GM04504 (cell line): ENCODE data around the gene DNPH1.

Source experiments
- DNase-seq: peaks from one replicate; pipeline ENCODE4 v3.0.0-alpha.2; 2012; ENCODE audit warnings: low read depth

Gene DNPH1

GRCh38 chr6:43181621-43181941 is 47.7 kb downstream of the DNPH1 start:
- DNase-seq, result no peak

- no peak for DNase-seq
These were observed 48.3 kb downstream of the DNPH1 start for GRCh38 chr6:43180985-43181384.

GRCh38 chr6:43180058-43180457 is 49.2 kb downstream of the DNPH1 start:
- DNase-seq, result no peak

- no peak for DNase-seq
These were observed 50.1 kb downstream of the DNPH1 start for GRCh38 chr6:43178951-43179830.

GRCh38 chr6:43178150-43178549 is 51.1 kb downstream of the DNPH1 start:
- DNase-seq, result no peak

GRCh38 chr6:43176423-43176786 is 52.9 kb downstream of the DNPH1 start:
- DNase-seq, result no peak

- no peak for DNase-seq
These were observed 53.4 kb downstream of the DNPH1 start for GRCh38 chr6:43175676-43176422.
